Right ventricle myocardium superior (tissue), 1 donor: ENCODE measurements around the gene HES4. TPM values are rescaled to one million over a fixed set of nuclear protein-coding genes. Genes with fewer than 3 reads are reported as not detected.
"Not testable (repeated sequence)": the region's sequence is repeated elsewhere in the genome, so short reads cannot be mapped to it uniquely, and the experiment has no call there.

ENCODE experiments used
- ATAC-seq: fragments of 200-7000 bp; cut with Tn5 transposase; one replicate; pipeline ENCODE4 v1.9.1; 2020; ENCODE audit warnings: mild to moderate bottlenecking; ENCODE audit not compliant: poor library complexity
- DNase-seq: peaks from one replicate; pipeline ENCODE4 v3.0.0-alpha.2; 2020
- intact Hi-C: fragments of 100-400 bp; cut with DNase I; formaldehyde crosslinking; loops from one replicate; pipeline ENCODE4 v1.11.2; 2022
- total RNA-seq: library from RNA; stranded (reverse); fragmentation: NEBNext Ultra II Directional; extraction: Animal tissue kit (Norgen Biotek cat#: 25700); gene quantifications from one replicate; pipeline ENCODE4 v1.2.1, GENCODE V29; 2021
- donor health status: DM: no; HTN: yes; CAD: no; lungs with severe emphysema.

Gene HES4
- total RNA-seq, 1 donor from 2014 or later: 27.4 TPM

- intact Hi-C loops: no loop called here
- peak; percentile 80 for DNase-seq
Measured at GRCh38 chr1:1021010-1021919, 21.4 kb upstream of the HES4 start.

GRCh38 chr1:1020415-1021009 is 20.6 kb upstream of the HES4 start:
- DNase-seq: no peak
- intact Hi-C loops: no loop called here
- ATAC-seq: peak; percentile 2

More at GRCh38 chr1:1021010-1021919, 21.4 kb upstream of the HES4 start:
- peak; percentile 11 for ATAC-seq

- ATAC-seq: peak; percentile 53
- no peak for DNase-seq
- intact Hi-C loops: no loop called here
Measured at GRCh38 chr1:1020000-1020404, 20.1 kb upstream of the HES4 start, which contains the start of gene AGRN. Gene AGRN, plus strand, starts transcription at chr1:1020120. Its CDS starts 53 bp downstream, at chr1:1020173.

GRCh38 chr1:1019122-1019999 is 19.5 kb upstream of the HES4 start:
- ATAC-seq (peak; percentile 94), DNase-seq (peak; percentile 90)
- intact Hi-C loops: no loop called here

GRCh38 chr1:1018321-1018685 is 18.4 kb upstream of the HES4 start:
- intact Hi-C loops, DNase-seq: not testable (repeated sequence)

GRCh38 chr1:1017397-1018320 is 17.8 kb upstream of the HES4 start:
- intact Hi-C loops, DNase-seq, ATAC-seq: not testable (repeated sequence)

More at GRCh38 chr1:1018321-1018685, 18.4 kb upstream of the HES4 start:
- ATAC-seq: not testable (repeated sequence)

GRCh38 chr1:1014799-1015681 is 15.1 kb upstream of the HES4 start:
- ATAC-seq: no peak
- intact Hi-C loops: no loop called here
- no peak for DNase-seq

GRCh38 chr1:1013922-1014648 is 14.2 kb upstream of the HES4 start:
- DNase-seq: no peak
- peak; percentile 23 for ATAC-seq
- intact Hi-C loops: no loop called here

GRCh38 chr1:1013105-1013921 is 13.4 kb upstream of the HES4 start, which contains the start of gene ISG15:
Gene ISG15, plus strand, starts transcription at chr1:1013497. Its CDS starts 77 bp downstream, at chr1:1013574.
- ATAC-seq: peak; percentile 95
- intact Hi-C loops: no loop called here
- peak; percentile 97 for DNase-seq

- intact Hi-C loops, ATAC-seq, DNase-seq: not testable (repeated sequence)
Measured at GRCh38 chr1:1012736-1013104, 12.8 kb upstream of the HES4 start.

- DNase-seq: no peak
- intact Hi-C loops: no loop called here
- ATAC-seq: no peak
Measured at GRCh38 chr1:1011396-1011949, 11.6 kb upstream of the HES4 start.

GRCh38 chr1:1010131-1010530 is 10.2 kb upstream of the HES4 start:
- intact Hi-C loops, ATAC-seq: not testable (repeated sequence)
- peak; percentile 12 for DNase-seq

- no peak for DNase-seq
- no peak for ATAC-seq
- intact Hi-C loops: no loop called here
Measured at GRCh38 chr1:1006305-1007159, 6.6 kb upstream of the HES4 start.

GRCh38 chr1:1005774-1006304 is 5.9 kb upstream of the HES4 start:
- intact Hi-C loops: no loop called here
- ATAC-seq: no peak
- DNase-seq: no peak
